Amniotic epithelial cell (primary cell): ENCODE measurements around the gene PRR4.

Experiments
- DNase-seq: peaks from one replicate; pipeline ENCODE4 v3.0.0-alpha.2; 2010; ENCODE audit warnings: low read depth

Gene PRR4

GRCh38 chr12:10801741-10802140, 47.5 kb downstream of the PRR4 start:
- DNase-seq, result no peak
